Uterus (tissue), 4 donors: ENCODE measurements around the gene FBXO31. TPM values are rescaled to one million over a fixed set of nuclear protein-coding genes. Genes with fewer than 3 reads are reported as not detected.
"Not testable (repeated sequence)": the region's sequence is repeated elsewhere in the genome, so short reads cannot be mapped to it uniquely, and the experiment has no call there.

Source experiments
- DNase-seq, 2 donors: peaks; one replicate each; pipeline ENCODE4 v3.0.0-alpha.2; 2019 to 2020
- H3K27ac ChIP-seq, 2 donors: fragments of 200-600 bp; sonication (generic); 1 replicate in 1 of 2; 2 replicates in 1 of 2; pipeline ENCODE4 v1.5.1; 2016 to 2018
- H3K27me3 ChIP-seq, 2 donors: fragments of 200-600 bp; sonication (generic); one replicate each; pipeline ENCODE4 v1.5.1; 2018 to 2019; ENCODE audit warnings: control low read depth in 1 of 2
- H3K36me3 ChIP-seq, 2 donors: fragments of 200-600 bp; sonication (generic); one replicate each; pipeline ENCODE4 v1.5.1; 2019; ENCODE audit warnings: control low read depth in 1 of 2
- H3K4me1 ChIP-seq, 2 donors: fragments of 200-600 bp; sonication (generic); one replicate each; pipeline ENCODE4 v1.5.1; 2018 to 2019; ENCODE audit warnings: control low read depth in 1 of 2
- H3K4me3 ChIP-seq, 2 donors: fragments of 200-600 bp; sonication (generic); 1 replicate in 1 of 2; 2 replicates in 1 of 2; pipeline ENCODE4 v1.5.1; 2018 to 2019; ENCODE audit warnings: mild to moderate bottlenecking in 1 of 2
- H3K9me3 ChIP-seq, 2 donors: fragments of 200-600 bp; sonication (generic); one replicate each; pipeline ENCODE4 v1.5.1; 2019; ENCODE audit warnings: control low read depth in 1 of 2
- POLR2A ChIP-seq, 2 donors: fragments of 450-650 bp; IDR thresholded peaks; one replicate each; pipeline ENCODE4 v1.6.1; 2016; ENCODE audit warnings: antibody characterized with exemption in 2 of 2, mild to moderate bottlenecking in 1 of 2, moderate library complexity in 1 of 2
- intact Hi-C: fragments of 100-400 bp; cut with DNase I; formaldehyde crosslinking; loops from one replicate; pipeline ENCODE4 v1.15.1; 2023; ENCODE audit warnings: low total_unique reads
- total RNA-seq, 4 donors: library from RNA; depleted of rRNA in 3 of 4; stranded (reverse); fragments of >200 nt in 3 of 4; gene quantifications; one replicate each; pipeline versions ENCODE4 v1.1.0 to v1.2.4, GENCODE V29; 2014 to 2023
- TF ChIP-seq, protein P1 (sequence below), 4 experiments: fragments of 200-600 bp in 2 of 4; fragments of 450-650 bp in 2 of 4; sonication (generic) in 2 of 4; IDR thresholded peaks; one replicate each; pipeline ENCODE4 v1.5.1; 2016 to 2019; ENCODE audit warnings: antibody characterized with exemption in 4 of 4, mild to moderate bottlenecking in 2 of 4, moderate library complexity in 1 of 4
- donor health status: DM: yes; HTN: yes; CAD: no.

The FBXO31 gene
- total RNA-seq, 4 donors from 2014 or later, result 35.2 to 309 (median 74.8) TPM

DNA sequence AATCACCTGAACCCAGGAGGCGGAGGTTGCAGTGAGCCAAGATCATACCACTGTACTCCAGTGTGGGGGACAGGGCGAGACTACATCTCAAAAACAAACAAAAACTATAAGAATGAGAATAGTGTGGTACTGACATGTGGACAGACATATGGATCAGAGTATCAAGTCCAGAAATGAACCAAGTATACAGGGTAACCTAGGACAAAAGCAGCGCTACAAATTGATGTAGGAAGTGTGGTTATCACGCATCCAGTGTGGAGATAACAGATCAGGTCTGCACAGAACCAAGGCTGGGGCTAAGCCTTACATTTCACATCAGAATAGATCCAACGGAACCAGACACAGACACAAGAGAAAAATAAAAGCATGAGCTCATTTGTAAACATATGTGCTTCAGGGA, 43.4 kb downstream of the FBXO31 start:
- intact Hi-C loops, result no loop called here
- H3K27ac ChIP-seq, result no peak overlapping the region
- no peaks in the 10 kb centered on the region for H3K4me1 ChIP-seq
- no peaks in the 10 kb centered on the region for H3K36me3 ChIP-seq
- no peaks in the 10 kb centered on the region for H3K9me3 ChIP-seq
- no peak overlapping the region for H3K4me3 ChIP-seq
- H3K27me3 ChIP-seq, result no peaks in the 10 kb centered on the region
- no peak for TF ChIP-seq POLR2A (IDR thresholded peaks at IDR 0.05)
- TF ChIP-seq, protein P1, sequence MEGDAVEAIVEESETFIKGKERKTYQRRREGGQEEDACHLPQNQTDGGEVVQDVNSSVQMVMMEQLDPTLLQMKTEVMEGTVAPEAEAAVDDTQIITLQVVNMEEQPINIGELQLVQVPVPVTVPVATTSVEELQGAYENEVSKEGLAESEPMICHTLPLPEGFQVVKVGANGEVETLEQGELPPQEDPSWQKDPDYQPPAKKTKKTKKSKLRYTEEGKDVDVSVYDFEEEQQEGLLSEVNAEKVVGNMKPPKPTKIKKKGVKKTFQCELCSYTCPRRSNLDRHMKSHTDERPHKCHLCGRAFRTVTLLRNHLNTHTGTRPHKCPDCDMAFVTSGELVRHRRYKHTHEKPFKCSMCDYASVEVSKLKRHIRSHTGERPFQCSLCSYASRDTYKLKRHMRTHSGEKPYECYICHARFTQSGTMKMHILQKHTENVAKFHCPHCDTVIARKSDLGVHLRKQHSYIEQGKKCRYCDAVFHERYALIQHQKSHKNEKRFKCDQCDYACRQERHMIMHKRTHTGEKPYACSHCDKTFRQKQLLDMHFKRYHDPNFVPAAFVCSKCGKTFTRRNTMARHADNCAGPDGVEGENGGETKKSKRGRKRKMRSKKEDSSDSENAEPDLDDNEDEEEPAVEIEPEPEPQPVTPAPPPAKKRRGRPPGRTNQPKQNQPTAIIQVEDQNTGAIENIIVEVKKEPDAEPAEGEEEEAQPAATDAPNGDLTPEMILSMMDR (IDR thresholded peaks at IDR 0.05), result no peak
- no peak for DNase-seq

DNA sequence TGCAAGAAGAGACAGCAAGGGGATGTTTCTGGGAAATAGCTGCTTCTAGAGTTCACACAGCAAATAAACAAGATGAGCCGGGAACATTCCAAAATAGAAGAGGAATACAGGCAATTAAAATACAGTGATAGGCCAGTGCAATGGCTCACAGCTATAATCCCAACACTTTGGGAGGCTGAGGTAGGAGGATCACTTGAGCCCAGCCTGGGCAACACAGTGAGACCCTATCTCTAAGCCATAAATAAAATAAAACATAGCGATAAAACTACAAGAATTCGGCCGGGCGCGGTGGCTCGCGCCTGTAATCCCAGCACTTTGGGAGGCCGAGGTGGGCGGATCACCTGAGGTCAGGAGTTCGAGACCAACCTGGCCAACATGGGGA, 43.9 kb downstream of the FBXO31 start:
- H3K4me3 ChIP-seq, H3K9me3 ChIP-seq, intact Hi-C loops, H3K27ac ChIP-seq, DNase-seq, H3K4me1 ChIP-seq, H3K27me3 ChIP-seq, H3K36me3 ChIP-seq: not testable (repeated sequence)

DNA sequence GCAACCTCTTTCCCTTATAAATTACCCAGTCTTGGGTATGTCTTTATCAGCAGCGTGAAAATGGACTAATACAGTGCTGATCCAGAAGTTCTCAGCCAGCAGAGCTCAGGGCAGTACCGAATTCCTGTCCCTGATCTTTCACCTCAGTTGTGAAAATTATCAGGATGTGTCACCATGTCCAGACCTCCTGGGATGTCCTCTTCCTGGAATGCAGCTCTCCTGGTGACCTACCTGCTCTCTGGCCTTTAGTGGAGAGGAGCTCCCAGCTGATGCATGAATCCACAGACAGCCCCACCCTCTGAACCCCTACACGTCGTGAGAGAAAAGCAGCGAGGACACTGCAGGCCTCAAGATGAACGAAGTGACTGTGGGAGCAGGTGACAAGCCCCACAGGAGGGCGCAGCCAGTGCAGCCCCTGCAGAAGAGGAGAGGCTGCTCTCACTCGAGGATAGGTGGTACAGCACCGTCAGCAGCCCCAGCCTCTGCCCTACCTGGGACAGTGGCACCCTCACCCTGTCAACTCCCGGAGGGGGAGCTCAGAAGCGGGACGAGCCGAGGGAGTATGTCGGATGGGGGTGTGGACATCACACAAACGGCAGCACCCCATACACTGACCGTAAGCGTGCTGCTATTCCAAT, 44.4 kb downstream of the FBXO31 start:
- no peak overlapping the region for H3K4me3 ChIP-seq
- no peaks in the 10 kb centered on the region for H3K9me3 ChIP-seq
- DNase-seq, result no peak
- TF ChIP-seq, protein P1 (IDR thresholded peaks at IDR 0.05), result no peak
- no peak for TF ChIP-seq POLR2A (IDR thresholded peaks at IDR 0.05)
- no peak overlapping the region for H3K27ac ChIP-seq
- intact Hi-C loops, result no loop called here
- no peaks in the 10 kb centered on the region for H3K36me3 ChIP-seq
- no peaks in the 10 kb centered on the region for H3K27me3 ChIP-seq
- no peaks in the 10 kb centered on the region for H3K4me1 ChIP-seq

DNA sequence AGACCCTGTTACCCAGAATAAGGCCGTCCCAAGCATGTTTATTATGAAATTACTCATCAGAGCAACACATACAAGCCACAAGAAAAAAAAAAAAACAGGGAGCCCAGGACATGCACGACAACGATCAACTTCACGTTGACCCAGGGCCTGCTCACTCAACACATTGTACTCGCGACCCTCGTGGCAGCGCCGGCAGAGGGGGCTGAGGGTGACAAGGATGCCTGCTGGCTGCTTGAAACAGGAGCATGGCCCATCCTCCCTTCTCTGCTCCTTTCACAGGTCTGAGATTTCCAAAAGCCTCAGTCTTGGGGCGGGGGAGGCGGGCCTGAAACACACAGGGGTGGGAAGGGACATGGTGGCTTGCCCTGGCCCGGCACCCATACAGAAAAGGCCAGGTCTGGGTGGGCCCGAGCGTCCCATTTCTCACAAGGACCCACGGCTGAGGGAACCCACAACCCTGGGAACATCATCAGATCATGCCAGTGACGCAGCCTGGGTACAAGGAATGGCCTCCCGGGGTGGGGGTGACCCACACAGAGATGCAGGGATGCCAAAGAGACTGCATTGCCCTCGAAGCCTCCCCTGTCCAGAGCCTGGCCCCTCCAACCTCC, 45.3 kb downstream of the FBXO31 start:
- H3K36me3 ChIP-seq, result no peaks in the 10 kb centered on the region
- H3K4me1 ChIP-seq, result no peaks in the 10 kb centered on the region
- H3K27ac ChIP-seq, result no peak overlapping the region
- no peak for TF ChIP-seq POLR2A (IDR thresholded peaks at IDR 0.05)
- TF ChIP-seq, protein P1 (IDR thresholded peaks at IDR 0.05), result no peak
- no peak for DNase-seq
- H3K27me3 ChIP-seq, result no peaks in the 10 kb centered on the region
- intact Hi-C loops, result no loop called here
- H3K4me3 ChIP-seq, result no peak overlapping the region
- H3K9me3 ChIP-seq, result no peaks in the 10 kb centered on the region

DNA sequence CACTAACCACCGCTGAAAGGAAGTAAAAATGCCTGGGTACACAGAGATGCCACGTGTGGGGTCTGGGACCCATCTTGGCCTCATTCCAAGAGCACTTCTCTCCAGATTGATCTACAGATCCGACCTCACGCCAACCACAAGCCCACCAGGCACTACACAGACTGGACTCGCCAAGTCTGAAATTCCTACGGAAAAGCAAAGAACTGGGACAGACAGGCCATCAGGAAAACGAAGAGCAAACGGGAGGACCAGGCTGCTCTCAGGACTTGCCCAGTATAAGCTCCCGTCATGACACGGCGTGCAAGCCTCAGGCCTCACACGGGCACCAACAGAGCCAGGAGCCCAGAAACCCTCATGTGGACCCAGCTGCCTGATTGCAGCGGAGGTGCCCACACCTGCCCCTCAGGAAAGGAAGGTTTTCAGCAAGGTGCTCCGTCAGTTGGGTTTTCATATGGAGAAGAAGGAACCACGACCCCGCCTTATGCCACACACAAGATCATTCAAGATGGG, 46.3 kb downstream of the FBXO31 start:
- no peak overlapping the region for H3K4me3 ChIP-seq
- H3K27ac ChIP-seq, result no peak overlapping the region
- H3K9me3 ChIP-seq, result no peaks in the 10 kb centered on the region
- intact Hi-C loops, result no loop called here
- no peaks in the 10 kb centered on the region for H3K36me3 ChIP-seq
- no peaks in the 10 kb centered on the region for H3K4me1 ChIP-seq
- DNase-seq, result no peak
- TF ChIP-seq POLR2A (IDR thresholded peaks at IDR 0.05), result no peak
- TF ChIP-seq, protein P1 (IDR thresholded peaks at IDR 0.05), result no peak
- no peaks in the 10 kb centered on the region for H3K27me3 ChIP-seq
